OCI-LY1 (cell line): Measurements from ENCODE around the gene CDK5RAP2.

ENCODE experiments used
- H2AFZ ChIP-seq: fragments of 200-600 bp; sonication (generic), shearing (Covaris generic); 2 replicates; pipeline ENCODE4 v1.6.0; 2014; ENCODE audit warnings: antibody characterized with exemption, mild to moderate bottlenecking, low read length
- H3F3A ChIP-seq: fragments of 200-600 bp; sonication (generic), shearing (Covaris generic); 2 replicates; pipeline ENCODE4 v1.6.0; 2014; ENCODE audit warnings: mild to moderate bottlenecking, antibody characterized with exemption, low read length, moderate library complexity; ENCODE audit not compliant: insufficient read depth
- H3K27ac ChIP-seq: fragments of 200-600 bp; sonication (generic); 2 replicates; pipeline ENCODE4 v1.5.1; 2014; ENCODE audit warnings: low read length, mixed run types, mild to moderate bottlenecking, low read depth; ENCODE audit not compliant: poor library complexity, severe bottlenecking
- H3K27me3 ChIP-seq: fragments of 200-600 bp; sonication (generic); 2 replicates; pipeline ENCODE4 v1.6.0; 2014; ENCODE audit warnings: antibody characterized with exemption, mild to moderate bottlenecking, low read length, moderate library complexity; ENCODE audit not compliant: insufficient read depth
- H3K36me3 ChIP-seq: fragments of 200-600 bp; sonication (generic); 2 replicates; pipeline ENCODE4 v1.6.1; 2014; ENCODE audit warnings: mild to moderate bottlenecking, antibody characterized with exemption, low read length, moderate library complexity, mixed read lengths; ENCODE audit not compliant: insufficient read depth
- H3K4me1 ChIP-seq: fragments of 200-600 bp; sonication (generic); 2 replicates; pipeline ENCODE4 v1.5.1; 2014; ENCODE audit warnings: mild to moderate bottlenecking, low read length, moderate library complexity; ENCODE audit not compliant: insufficient read depth, severe bottlenecking
- H3K4me2 ChIP-seq: fragments of 200-600 bp; sonication (generic), shearing (Covaris generic); 2 replicates; pipeline ENCODE4 v1.6.1; 2014; ENCODE audit warnings: low read length
- H3K4me3 ChIP-seq: fragments of 200-600 bp; sonication (generic); 2 replicates; pipeline ENCODE4 v1.5.1; 2014; ENCODE audit warnings: low read length, low read depth, mild to moderate bottlenecking, mixed read lengths; ENCODE audit not compliant: poor library complexity, severe bottlenecking
- H3K79me2 ChIP-seq: fragments of 200-600 bp; shearing (Covaris generic); 2 replicates; pipeline ENCODE4 v1.6.1; 2016; ENCODE audit warnings: mixed run types, low read length, mixed read lengths; ENCODE audit not compliant: insufficient read depth
- H3K9ac ChIP-seq: fragments of 200-600 bp; sonication (generic), shearing (Covaris generic); 2 replicates; pipeline ENCODE4 v1.6.1; 2014; ENCODE audit warnings: mild to moderate bottlenecking, low read length, mixed read lengths
- H3K9me2 ChIP-seq: fragments of 200-600 bp; sonication (generic), shearing (Covaris generic); 2 replicates; pipeline ENCODE4 v1.6.1; 2014; ENCODE audit warnings: low read depth, mild to moderate bottlenecking, low read length, mixed read lengths
- H3K9me3 ChIP-seq: fragments of 200-600 bp; shearing (Covaris generic); 2 replicates; pipeline ENCODE4 v1.6.1; 2014; ENCODE audit warnings: low read length, mixed read lengths
- H4K20me1 ChIP-seq: fragments of 200-600 bp; sonication (generic), shearing (Covaris generic); 2 replicates; pipeline ENCODE4 v1.6.0; 2016; ENCODE audit warnings: mild to moderate bottlenecking, low read length; ENCODE audit not compliant: insufficient read depth
- CTCF ChIP-seq: fragments of 200-600 bp; sonication (generic), shearing (Covaris generic); IDR thresholded peaks from 2 replicates; pipeline ENCODE4 v1.5.1; 2017; ENCODE audit warnings: mild to moderate bottlenecking, antibody characterized with exemption, low read length, moderate library complexity, mixed read lengths
- EZH2 ChIP-seq: fragments of 200-600 bp; sonication (generic), shearing (Covaris generic); IDR thresholded peaks from 2 replicates; pipeline ENCODE4 v1.8.0; 2017; ENCODE audit warnings: borderline replicate concordance, mixed run types, mild to moderate bottlenecking, antibody characterized with exemption, low read length, moderate library complexity, mixed read lengths

The CDK5RAP2 gene

DNA sequence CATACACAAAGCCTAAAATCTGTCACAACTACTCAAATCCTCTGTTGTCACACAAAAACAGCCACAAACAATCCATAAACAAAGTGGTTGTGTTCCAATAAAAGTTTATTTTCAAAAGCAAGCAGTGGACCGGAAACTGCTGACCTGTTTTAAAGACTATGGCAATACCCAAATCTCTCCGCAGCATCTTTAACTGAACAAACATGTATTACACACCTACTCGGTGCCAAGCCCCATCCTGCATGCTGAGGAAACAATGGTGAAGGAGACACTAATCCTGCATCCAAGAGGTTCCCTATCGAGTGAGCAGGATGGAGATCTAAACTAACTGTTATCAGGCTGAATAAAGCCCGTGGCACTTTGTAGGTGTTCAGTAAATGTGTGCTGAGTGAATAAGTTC lies 11.2 kb downstream of the CDK5RAP2 start:
- peaks cover 17% of the 10 kb centered on the region for H3K79me2 ChIP-seq
- H3K9ac ChIP-seq = no peak overlapping the region
- H3K4me1 ChIP-seq = no peaks in the 10 kb centered on the region
- TF ChIP-seq CTCF (no peak), EZH2 (no peak)
- no peaks in the 10 kb centered on the region for H3K9me3 ChIP-seq
- no peak overlapping the region for H3K4me2 ChIP-seq
- no peak overlapping the region for H2AFZ ChIP-seq
- H3K27ac ChIP-seq = no peak overlapping the region
- no peak overlapping the region for H3K4me3 ChIP-seq
- H4K20me1 ChIP-seq = no peaks in the 10 kb centered on the region
- peaks cover 85% of the 10 kb centered on the region for H3K36me3 ChIP-seq
- H3K9me2 ChIP-seq = no peaks in the 10 kb centered on the region
- H3K27me3 ChIP-seq = no peaks in the 10 kb centered on the region
- no peaks in the 10 kb centered on the region for H3F3A ChIP-seq

DNA sequence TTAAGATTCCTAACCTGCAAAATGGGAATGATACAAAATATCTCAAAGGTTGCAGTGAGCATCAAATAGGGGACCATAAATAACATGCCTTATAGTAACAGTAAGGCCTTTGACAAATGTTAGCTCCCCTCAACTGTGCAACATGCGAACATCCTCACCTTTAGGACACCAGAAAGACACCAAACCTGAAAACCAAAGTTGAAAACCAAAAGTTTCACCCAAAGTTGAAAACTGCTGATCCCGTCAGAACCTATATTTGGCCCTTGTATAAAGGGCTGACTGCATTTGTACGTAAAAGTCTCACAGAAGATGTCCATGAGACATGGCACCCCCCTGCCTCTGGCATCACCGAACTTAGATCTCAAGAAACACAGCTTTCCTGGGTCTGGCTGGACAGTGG lies 12.1 kb downstream of the CDK5RAP2 start:
- Histone ChIP-seq H3K79me2 (peaks cover 8% of the 10 kb centered on the region), H3K36me3 (peaks cover 94% of the 10 kb centered on the region)

GRCh38 chr9:120567081-120567480 lies 12.9 kb downstream of the CDK5RAP2 start:
- H4K20me1 ChIP-seq = no peaks in the 10 kb centered on the region
- no peak overlapping the region for H3K9ac ChIP-seq
- peaks cover 4% of the 10 kb centered on the region; the same call in 1 of the 2 replicates for H3K79me2 ChIP-seq
- H3K27me3 ChIP-seq = no peaks in the 10 kb centered on the region
- no peak overlapping the region for H3K4me3 ChIP-seq
- no peaks in the 10 kb centered on the region for H3K9me3 ChIP-seq
- no peak overlapping the region for H2AFZ ChIP-seq
- H3K4me2 ChIP-seq = no peak overlapping the region
- H3K9me2 ChIP-seq = no peaks in the 10 kb centered on the region
- no peak overlapping the region for H3K27ac ChIP-seq
- H3F3A ChIP-seq = no peaks in the 10 kb centered on the region
- no peaks in the 10 kb centered on the region for H3K4me1 ChIP-seq
- TF ChIP-seq EZH2 (no peak), CTCF (no peak)
- peaks cover 100% of the 10 kb centered on the region for H3K36me3 ChIP-seq

More for the DNA sequence above, 12.1 kb downstream of the CDK5RAP2 start:
- H3K4me2 ChIP-seq = no peak overlapping the region
- no peaks in the 10 kb centered on the region for H3K27me3 ChIP-seq
- H3K4me1 ChIP-seq = no peaks in the 10 kb centered on the region
- no peak overlapping the region for H3K9ac ChIP-seq
- no peaks in the 10 kb centered on the region for H3F3A ChIP-seq
- no peaks in the 10 kb centered on the region for H3K9me2 ChIP-seq
- H3K9me3 ChIP-seq = no peaks in the 10 kb centered on the region
- TF ChIP-seq EZH2 (no peak), CTCF (no peak)
- no peak overlapping the region for H2AFZ ChIP-seq
- H3K4me3 ChIP-seq = no peak overlapping the region
- no peak overlapping the region for H3K27ac ChIP-seq
- H4K20me1 ChIP-seq = no peaks in the 10 kb centered on the region
